ENCODE results near the gene EOLA1.

EOLA1 gene

GRCh38 chrX:149540621-149541520, at the start of gene EOLA1:
Gene EOLA1 (plus strand): TSS chrX:149541012. CDS start chrX:149545631, 4,619 bp downstream.
- TF ChIP-seq CTCF (IDR thresholded peaks at IDR 0.05; ENCODE audit: low read length, missing control alignments), result no peak
- peak; percentile 98 for DNase-seq (ENCODE audit: low read depth)
- peak within 1 kb of the TSS; percentile 79 for H3K4me3 ChIP-seq (replicated peaks; ENCODE audit: low read depth, low read length)

GRCh38 chrX:149491812-149492211, 49.0 kb upstream of the EOLA1 start:
- no peak for TF ChIP-seq CTCF (IDR thresholded peaks at IDR 0.05; ENCODE audit: low read length, missing control alignments)
- H3K4me3 ChIP-seq (replicated peaks; ENCODE audit: low read depth, low read length), result no peak overlapping the region
- DNase-seq (ENCODE audit: low read depth), result no peak

DNA sequence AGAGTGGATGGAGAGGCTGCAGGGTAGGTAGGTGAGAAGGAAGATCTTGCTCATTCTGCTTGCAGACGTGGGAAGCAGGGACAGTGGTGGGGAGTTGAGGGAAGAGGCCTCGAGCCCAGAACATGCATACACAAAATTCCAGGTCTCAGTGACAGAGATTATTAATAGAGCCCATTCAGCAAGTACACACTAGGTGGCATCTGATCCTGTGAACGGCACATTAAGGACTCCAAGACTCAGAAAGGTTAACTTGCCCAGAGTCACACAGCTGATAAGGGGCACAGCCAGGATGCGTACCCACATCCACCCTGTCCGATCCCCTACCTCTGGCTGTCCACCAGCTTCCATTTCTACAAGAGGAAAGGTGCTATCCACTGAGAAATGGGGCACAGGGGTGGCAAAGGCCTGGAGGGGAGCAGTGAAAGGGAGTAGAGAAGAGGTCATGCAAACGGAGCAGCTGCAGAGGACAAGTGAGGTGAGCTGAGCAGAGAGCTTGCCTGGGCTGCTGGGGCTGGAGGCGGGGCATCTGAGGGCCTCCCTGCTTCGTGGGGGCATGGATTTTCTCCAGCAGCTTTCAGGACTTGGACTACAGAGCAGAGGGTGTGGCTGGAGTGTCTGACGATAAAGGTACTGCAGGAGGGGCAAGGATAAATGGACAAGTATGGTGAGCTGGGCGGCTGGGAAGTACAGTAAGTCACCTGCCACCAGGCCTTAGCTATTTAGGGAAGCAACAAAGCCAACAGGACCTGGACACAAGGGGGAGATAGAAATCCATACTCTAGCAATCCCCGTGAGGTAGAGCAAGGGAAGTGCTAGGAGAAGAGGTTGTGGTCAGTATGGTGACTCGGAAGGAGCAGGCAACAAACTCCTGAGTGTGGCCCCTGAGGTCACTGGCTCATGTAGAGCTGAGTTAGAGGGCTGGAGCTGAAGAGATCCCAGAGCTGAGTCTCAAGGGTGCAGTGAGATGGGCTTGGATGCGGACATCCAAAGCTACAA, 46.9 kb upstream of the EOLA1 start:
- TF ChIP-seq CTCF (IDR thresholded peaks at IDR 0.05; ENCODE audit: low read length, missing control alignments), result no peak
- H3K4me3 ChIP-seq (replicated peaks; ENCODE audit: low read depth, low read length), result no peak overlapping the region
- no peak for DNase-seq (ENCODE audit: low read depth)

GRCh38 chrX:149494844-149495565, 45.8 kb upstream of the EOLA1 start:
- no peak overlapping the region for H3K4me3 ChIP-seq (replicated peaks; ENCODE audit: low read depth, low read length)
- TF ChIP-seq CTCF (IDR thresholded peaks at IDR 0.05; ENCODE audit: low read length, missing control alignments), result no peak
- no peak for DNase-seq (ENCODE audit: low read depth)

GRCh38 chrX:149495573-149496071, 45.2 kb upstream of the EOLA1 start:
- DNase-seq (ENCODE audit: low read depth), result peak; percentile 51

More at GRCh38 chrX:149495573-149496071, 45.2 kb upstream of the EOLA1 start:
- TF ChIP-seq CTCF (IDR thresholded peaks at IDR 0.05; ENCODE audit: low read length, missing control alignments), result no peak
- H3K4me3 ChIP-seq (replicated peaks; ENCODE audit: low read depth, low read length), result no peak overlapping the region
